ENCODE results near the gene MACROD2. TPM values are rescaled to one million over a fixed set of nuclear protein-coding genes. Genes with fewer than 3 reads are reported as not detected.

MACROD2 gene
- total RNA-seq, 4 donors from 2014 or later: 4.6 to 33.0 (median 8.3) TPM

GRCh38 chr20:14412065-14412681 lies 416.9 kb downstream of the MACROD2 start:
- H3K27ac ChIP-seq: no peak overlapping the region
- in situ Hi-C loops (cut with MboI; ENCODE audit: low pct_ligation_motif_present in 1 of 4, low pct_unique_long_range_greater_than_20kb in 1 of 4, low sequenced_read_pairs in 3 of 4): no loop called here
- 73 to 83% methylated on average over 4 to 5 of the region's 5 CpGs for WGBS, 2 donors (ENCODE audit: low coverage in 1 of 2)
- no peak for DNase-seq
- no peaks in the 10 kb centered on the region for H3K9me3 ChIP-seq
- no peaks in the 10 kb centered on the region for H3K27me3 ChIP-seq
- H3K4me3 ChIP-seq: no peak overlapping the region
- intact Hi-C loops (cut with DNase I; ENCODE audit: low total_unique reads): no loop called here
- H3K4me1 ChIP-seq: peaks cover 0 to 9% (median 1%) of the 10 kb centered on the region in 4 donors
- TF ChIP-seq, protein P1, sequence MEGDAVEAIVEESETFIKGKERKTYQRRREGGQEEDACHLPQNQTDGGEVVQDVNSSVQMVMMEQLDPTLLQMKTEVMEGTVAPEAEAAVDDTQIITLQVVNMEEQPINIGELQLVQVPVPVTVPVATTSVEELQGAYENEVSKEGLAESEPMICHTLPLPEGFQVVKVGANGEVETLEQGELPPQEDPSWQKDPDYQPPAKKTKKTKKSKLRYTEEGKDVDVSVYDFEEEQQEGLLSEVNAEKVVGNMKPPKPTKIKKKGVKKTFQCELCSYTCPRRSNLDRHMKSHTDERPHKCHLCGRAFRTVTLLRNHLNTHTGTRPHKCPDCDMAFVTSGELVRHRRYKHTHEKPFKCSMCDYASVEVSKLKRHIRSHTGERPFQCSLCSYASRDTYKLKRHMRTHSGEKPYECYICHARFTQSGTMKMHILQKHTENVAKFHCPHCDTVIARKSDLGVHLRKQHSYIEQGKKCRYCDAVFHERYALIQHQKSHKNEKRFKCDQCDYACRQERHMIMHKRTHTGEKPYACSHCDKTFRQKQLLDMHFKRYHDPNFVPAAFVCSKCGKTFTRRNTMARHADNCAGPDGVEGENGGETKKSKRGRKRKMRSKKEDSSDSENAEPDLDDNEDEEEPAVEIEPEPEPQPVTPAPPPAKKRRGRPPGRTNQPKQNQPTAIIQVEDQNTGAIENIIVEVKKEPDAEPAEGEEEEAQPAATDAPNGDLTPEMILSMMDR (IDR thresholded peaks at IDR 0.05): no peak
- TF ChIP-seq POLR2A (IDR thresholded peaks at IDR 0.05) (no peak), EP300 (IDR thresholded peaks at IDR 0.05; ENCODE audit: low read depth) (no peak), POLR2AphosphoS5 (IDR thresholded peaks at IDR 0.05) (no peak)
- H3K36me3 ChIP-seq: no peaks in the 10 kb centered on the region

GRCh38 chr20:14413835-14414234 lies 418.5 kb downstream of the MACROD2 start:
- H3K9me3 ChIP-seq: no peaks in the 10 kb centered on the region
- in situ Hi-C loops (cut with MboI; ENCODE audit: low pct_ligation_motif_present in 1 of 4, low pct_unique_long_range_greater_than_20kb in 1 of 4, low sequenced_read_pairs in 3 of 4) (no loop called here), intact Hi-C loops (cut with DNase I; ENCODE audit: low total_unique reads) (no loop called here)
- TF ChIP-seq EP300 (IDR thresholded peaks at IDR 0.05; ENCODE audit: low read depth) (no peak), POLR2A (IDR thresholded peaks at IDR 0.05) (no peak), POLR2AphosphoS5 (IDR thresholded peaks at IDR 0.05) (no peak)
- TF ChIP-seq, protein P1 (IDR thresholded peaks at IDR 0.05): no peak
- peaks cover 0 to 9% (median 1%) of the 10 kb centered on the region in 4 donors for H3K4me1 ChIP-seq
- no peaks in the 10 kb centered on the region for H3K27me3 ChIP-seq
- no peak overlapping the region for H3K4me3 ChIP-seq
- WGBS, 2 donors (ENCODE audit: low coverage in 1 of 2): 76 to 81% methylated on average over 3 of the region's 3 CpGs
- no peak for DNase-seq
- H3K36me3 ChIP-seq: no peaks in the 10 kb centered on the region
- H3K27ac ChIP-seq: no peak overlapping the region

GRCh38 chr20:14414560-14414959 lies 419.2 kb downstream of the MACROD2 start:
- Histone ChIP-seq H3K27me3 (no peaks in the 10 kb centered on the region), H3K9me3 (no peaks in the 10 kb centered on the region), H3K4me3 (no peak overlapping the region), H3K4me1 (peaks cover 0 to 9% (median 1%) of the 10 kb centered on the region in 4 donors), H3K36me3 (no peaks in the 10 kb centered on the region), H3K27ac (no peak overlapping the region)
- no peak for TF ChIP-seq POLR2AphosphoS5 (IDR thresholded peaks at IDR 0.05)
- TF ChIP-seq, protein P1 (IDR thresholded peaks at IDR 0.05): no peak
- TF ChIP-seq POLR2A (IDR thresholded peaks at IDR 0.05): no peak
- no peak for TF ChIP-seq EP300 (IDR thresholded peaks at IDR 0.05; ENCODE audit: low read depth)
- WGBS, 2 donors (ENCODE audit: low coverage in 1 of 2): 71 to 83% methylated on average over 1 to 2 of the region's 2 CpGs
- in situ Hi-C loops (cut with MboI; ENCODE audit: low pct_ligation_motif_present in 1 of 4, low pct_unique_long_range_greater_than_20kb in 1 of 4, low sequenced_read_pairs in 3 of 4): no loop called here
- DNase-seq: no peak
- intact Hi-C loops (cut with DNase I; ENCODE audit: low total_unique reads): no loop called here

DNA sequence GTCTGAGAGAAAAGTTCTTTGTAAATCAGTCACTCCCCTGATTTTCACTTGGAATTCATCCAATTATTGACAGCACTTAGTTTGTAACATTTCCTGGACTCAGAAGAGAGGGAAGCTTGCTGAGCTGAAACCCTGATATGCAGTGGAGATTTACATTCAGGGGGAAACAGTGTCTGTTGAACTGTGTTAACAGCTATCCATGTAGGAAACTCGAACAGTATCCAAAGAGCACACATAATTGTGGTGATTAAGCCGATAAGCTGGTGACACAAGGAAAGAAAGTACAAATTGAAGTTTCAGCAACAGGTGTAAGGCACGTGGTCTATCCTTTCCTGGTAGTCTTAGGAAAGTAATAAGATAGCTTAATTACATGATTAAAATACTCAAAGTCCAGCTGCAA lies 420.2 kb downstream of the MACROD2 start:
- WGBS, 2 donors (ENCODE audit: low coverage in 1 of 2): 32 to 40% methylated on average over 3 of the region's 3 CpGs
- H3K9me3 ChIP-seq: no peaks in the 10 kb centered on the region
- TF ChIP-seq POLR2AphosphoS5 (IDR thresholded peaks at IDR 0.05) (no peak), EP300 (IDR thresholded peaks at IDR 0.05; ENCODE audit: low read depth) (no peak), POLR2A (IDR thresholded peaks at IDR 0.05) (no peak)
- TF ChIP-seq, protein P1 (IDR thresholded peaks at IDR 0.05): no peak

More for the DNA sequence above, 420.2 kb downstream of the MACROD2 start:
- intact Hi-C loops (cut with DNase I; ENCODE audit: low total_unique reads) (no loop called here), in situ Hi-C loops (cut with MboI; ENCODE audit: low pct_ligation_motif_present in 1 of 4, low pct_unique_long_range_greater_than_20kb in 1 of 4, low sequenced_read_pairs in 3 of 4) (no loop called here)
- no peaks in the 10 kb centered on the region for H3K36me3 ChIP-seq
- H3K4me1 ChIP-seq: peaks cover 0 to 9% (median 1%) of the 10 kb centered on the region in 4 donors
- DNase-seq: no peak
- no peak overlapping the region for H3K4me3 ChIP-seq
- H3K27me3 ChIP-seq: no peaks in the 10 kb centered on the region
- no peak overlapping the region for H3K27ac ChIP-seq
